K562 (cell line): ENCODE data around the gene MLYCD. TPM values are rescaled to one million over a fixed set of nuclear protein-coding genes. Genes with fewer than 3 reads are reported as not detected.

Source experiments
- ATAC-seq: fragments of 200-7000 bp; cut with Tn5 transposase; 3 replicates; pipeline ENCODE4 v1.9.1; 2020; ENCODE audit warnings: moderate library complexity
- BruUV-seq: library from RNA; stranded (reverse); fragments of 400-500 nt; replicated peaks from 2 replicates; lab custom pipeline; 2021; lab: Mats Ljungman, UMichigan
- CTCF ChIA-PET: fragments of 300-600 bp; formaldehyde crosslinking; extraction: SDS; loops from one replicate; lab custom pipeline; 2021; ENCODE audit warnings: low intra/inter-chr PET ratio; lab: Yijun Ruan, JAX
- POLR2A ChIA-PET: fragments of 300-600, 350-650 bp; sonication (Branson Sonifier 250); formaldehyde crosslinking; extraction: SDS; loops from one replicate; lab custom pipeline; 2021; ENCODE audit warnings: antibody characterized with exemption, inconsistent platforms; lab: Yijun Ruan, JAX
- DNase-seq, 4 experiments: peaks; one replicate each; pipeline versions ENCODE4 v3.0.0 to v3.0.0-alpha.2; 2011 to 2018; ENCODE audit warnings: low spot score in 3 of 4, mixed read lengths in 3 of 4; ENCODE audit errors: extremely low read depth in 1 of 4
- FAIRE-seq: peaks from 2 replicates; lab custom pipeline; 2011; peaks lifted over from hg19 to GRCh38; lab: Jason Lieb, UNC
- H2AFZ ChIP-seq: 2 replicates; pipeline ENCODE4 v1.6.0; 2011; ENCODE audit warnings: low read depth, low read length, control low read depth, inconsistent platforms
- H3K27ac ChIP-seq: fragments of 200-600 bp; 3 replicates; pipeline ENCODE4 v1.8.0; 2011; ENCODE audit warnings: low read depth, mild to moderate bottlenecking, control low read depth, inconsistent platforms, low read length, moderate library complexity, mixed read lengths; ENCODE audit errors: extremely low read depth
- H3K27me3 ChIP-seq, 2 experiments: fragments of 300-600 bp in 1 of 2; 2 replicates in 1 of 2; 3 replicates in 1 of 2; pipeline versions ENCODE4 v1.6.0 to v1.8.0; 2011; ENCODE audit warnings: inconsistent platforms in 2 of 2, low read length in 2 of 2, mild to moderate bottlenecking in 1 of 2, mixed read lengths in 1 of 2, moderate library complexity in 1 of 2; ENCODE audit not compliant: control insufficient read depth in 2 of 2, insufficient read depth in 2 of 2
- H3K36me3 ChIP-seq: fragments of 300-600 bp; 3 replicates; pipeline ENCODE4 v1.8.0; 2011; ENCODE audit warnings: mild to moderate bottlenecking, low read length, inconsistent platforms; ENCODE audit not compliant: control insufficient read depth, insufficient read depth
- H3K4me1 ChIP-seq, 2 experiments: fragments of 200-600 bp in 1 of 2; replicated peaks in 1 of 2; 2 replicates in 1 of 2; 3 replicates in 1 of 2; pipeline versions ENCODE4 v1.5.1 to v1.8.0; 2011; ENCODE audit warnings: inconsistent platforms in 2 of 2, low read length in 2 of 2, mild to moderate bottlenecking in 1 of 2, mixed read lengths in 1 of 2, moderate library complexity in 1 of 2; ENCODE audit not compliant: control insufficient read depth in 2 of 2, insufficient read depth in 2 of 2
- H3K4me2 ChIP-seq: 2 replicates; pipeline ENCODE4 v1.6.1; 2011; ENCODE audit warnings: low read length, control low read depth, inconsistent platforms, mixed read lengths; ENCODE audit not compliant: insufficient read depth
- H3K4me3 ChIP-seq: fragments of 200-600 bp; sonication (generic), shearing (Covaris generic); 2 replicates; pipeline ENCODE4 v1.5.1; 2016; ENCODE audit warnings: control low read depth, inconsistent platforms
- H3K79me2 ChIP-seq: fragments of 200-600 bp; 3 replicates; pipeline ENCODE4 v1.8.0; 2011; ENCODE audit warnings: low read length, inconsistent platforms; ENCODE audit not compliant: control insufficient read depth, insufficient read depth
- H3K9ac ChIP-seq, 2 experiments: 2 replicates each; pipeline versions ENCODE4 v1.6.0 to v1.6.1; 2011; ENCODE audit warnings: low read depth in 2 of 2, low read length in 2 of 2, control low read depth in 1 of 2, inconsistent platforms in 1 of 2, mild to moderate bottlenecking in 1 of 2, mixed read lengths in 1 of 2; ENCODE audit not compliant: insufficient read depth in 1 of 2
- H3K9me1 ChIP-seq: one replicate; pipeline ENCODE4 v1.6.0; 2011; ENCODE audit warnings: inconsistent platforms, mild to moderate bottlenecking, low read length, moderate library complexity; ENCODE audit not compliant: control insufficient read depth, insufficient read depth
- H3K9me3 ChIP-seq: replicated peaks from 2 replicates; pipeline ENCODE4 v1.5.1; 2011; ENCODE audit warnings: low read depth, low read length, inconsistent platforms; ENCODE audit not compliant: control insufficient read depth, insufficient read depth
- H4K20me1 ChIP-seq: replicated peaks from 2 replicates; pipeline ENCODE4 v1.6.1; 2011; ENCODE audit warnings: low read length, inconsistent platforms, mixed read lengths; ENCODE audit not compliant: control insufficient read depth, insufficient read depth
- ATF1 ChIP-seq, 2 experiments: fragments of 450-650 bp in 1 of 2; IDR thresholded peaks; 2 replicates each; pipeline ENCODE4 v1.6.1; 2016; ENCODE audit warnings: missing compliant biosample characterization in 1 of 2, missing genetic modification characterization in 1 of 2
- ATF6 ChIP-seq: sonication (generic); formaldehyde crosslinking; IDR thresholded peaks from 2 replicates; pipeline ENCODE4 v1.4.0; 2020; ENCODE audit warnings: mild to moderate bottlenecking, missing genetic modification reagents
- ATF7 ChIP-seq: fragments of 450-650 bp; IDR thresholded peaks from 2 replicates; pipeline ENCODE4 v1.7.1; 2014; ENCODE audit warnings: mild to moderate bottlenecking, moderate library complexity
- DNMT1 ChIP-seq: fragments of 450-650 bp; IDR thresholded peaks from 2 replicates; pipeline ENCODE4 v1.6.1; 2016; ENCODE audit warnings: antibody characterized with exemption, mild to moderate bottlenecking
- ESRRA ChIP-seq: fragments of 450-650 bp; IDR thresholded peaks from 2 replicates; pipeline ENCODE4 v1.6.1; 2014; ENCODE audit warnings: low read depth, mild to moderate bottlenecking, moderate library complexity, borderline replicate concordance
- NFYB ChIP-seq: IDR thresholded peaks from 2 replicates; pipeline ENCODE4 v1.6.1; 2011; ENCODE audit warnings: mild to moderate bottlenecking, moderate library complexity; ENCODE audit not compliant: insufficient read length; ENCODE audit errors: extremely low read depth
- RFX5 ChIP-seq: IDR thresholded peaks from 2 replicates; pipeline ENCODE4 v1.6.1; 2011; ENCODE audit warnings: low read depth, mild to moderate bottlenecking, improper control_type of control experiment, low read length
- SIN3B ChIP-seq: fragments of 450-650 bp; IDR thresholded peaks from 2 replicates; pipeline ENCODE4 v1.6.1; 2017; ENCODE audit warnings: low read depth, mild to moderate bottlenecking, moderate library complexity
- STAT5B ChIP-seq: fragments of 250-450 bp; sonication (Bioruptor Pico); IDR thresholded peaks from 2 replicates; pipeline ENCODE4 v1.8.0; 2021; ENCODE audit warnings: mild to moderate bottlenecking, inconsistent platforms
- TFE3 ChIP-seq: fragments of 450-650 bp; formaldehyde crosslinking; IDR thresholded peaks from 2 replicates; pipeline ENCODE4 v1.4.0; 2020; ENCODE audit warnings: mild to moderate bottlenecking, mixed read lengths
- ZNF512 ChIP-seq: IDR thresholded peaks from 2 replicates; pipeline ENCODE4 v1.6.1; 2016; ENCODE audit warnings: missing genetic modification characterization, missing compliant biosample characterization
- WGBS: fragments of 100-300 bp; shearing (Covaris generic); methylation state at CpG from one replicate; pipeline ENCODE4 v1.1.6; 2016; ENCODE audit warnings: low coverage, mixed read lengths; ENCODE audit not compliant: insufficient coverage; ENCODE audit errors: missing lambda C conversion rate; 5-methylcytosine and 5-hydroxymethylcytosine counted together
- in situ Hi-C: fragments of 300-500 bp; cut with MboI; formaldehyde crosslinking; loops from 4 replicates; pipeline ENCODE4 v1.15.0; 2018; ENCODE audit warnings: inconsistent platforms, mixed read lengths
- intact Hi-C: fragments of 100-400 bp; cut with micrococcal nuclease; formaldehyde crosslinking; loops from 2 replicates; pipeline ENCODE4 v1.14.2; 2022
- polyA plus RNA-seq, 8 experiments: library from polyadenylated mRNA; depleted of rRNA in 4 of 8; stranded (reverse) in 5 of 8; unstranded in 3 of 8; fragments of >200 nt; fragmentation: Nextera tagmentation in 2 of 8; fragmentation: Illumina TruSeq in 1 of 8; extraction: Ambion mirVana in 2 of 8; extraction: Trizol in 1 of 8; gene quantifications; 2 replicates each; pipeline versions ENCODE4 v1.2.1 to v1.2.3, GENCODE V29; 2011 to 2014; ENCODE audit warnings: inconsistent platforms in 1 of 8, missing spikeins in 1 of 8
- total RNA-seq, 7 experiments: library from RNA; depleted of rRNA in 6 of 7; stranded (reverse); fragments of >200 nt in 6 of 7; fragmentation: Illumina TruSeq in 2 of 7; extraction: Trizol in 2 of 7; gene quantifications; 2 replicates each; pipeline versions ENCODE4 v1.2.1 to v1.2.3, GENCODE V29; 2011 to 2021; ENCODE audit warnings: low replicate concordance in 1 of 7

The MLYCD gene
- total and polyA plus RNA-seq, 9 of the 15 experiments (the other 6 are each of a cell fraction or from before 2014, with no cell fraction given), result 0.15 to 2.0 (median 1.0) TPM

GRCh38 chr16:83895243-83895642 lies 3.7 kb upstream of the MLYCD start:
- no TSS peak for BruUV-seq
- no peak overlapping the region for H3K4me2 ChIP-seq
- DNase-seq (no peak), FAIRE-seq (no peak), ATAC-seq (no peak)
- H3K9ac ChIP-seq, result no peak overlapping the region
- peaks cover 5 to 10% of the 10 kb centered on the region in 2 experiments; a peak in 4 of 5 replicates for H3K27me3 ChIP-seq
- in situ Hi-C loops, result no loop called here
- H3K9me1 ChIP-seq, result no peaks in the 10 kb centered on the region
- peaks cover 9 to 14% of the 10 kb centered on the region in 2 experiments; a peak in 4 of 5 replicates for H3K4me1 ChIP-seq
- no peak overlapping the region for H3K4me3 ChIP-seq
- CTCF ChIA-PET, result no interaction called here
- 0% methylated on average over 4 of the region's 4 CpGs for WGBS
- intact Hi-C loops, result no loop called here
- TF ChIP-seq ESRRA (no peak), RFX5 (peak; percentile 81), NFYB (no peak)
- no peaks in the 10 kb centered on the region for H3K36me3 ChIP-seq
- H2AFZ ChIP-seq, result no peak overlapping the region
- no peak overlapping the region for H3K27ac ChIP-seq
- no peaks in the 10 kb centered on the region for H3K9me3 ChIP-seq
- no peaks in the 10 kb centered on the region for H4K20me1 ChIP-seq
- POLR2A ChIA-PET, result no interaction called here
- peaks cover 5% of the 10 kb centered on the region; the same call in 1 of the 3 replicates for H3K79me2 ChIP-seq

- no peak overlapping the region for H3K9ac ChIP-seq
- DNase-seq (no peak), ATAC-seq (no peak), FAIRE-seq (no peak)
- H4K20me1 ChIP-seq, result no peaks in the 10 kb centered on the region
- no peak overlapping the region for H2AFZ ChIP-seq
- no TSS peak for BruUV-seq
- intact Hi-C loops, result no loop called here
- ChIA-PET POLR2A (no interaction called here), CTCF (no interaction called here)
- no peaks in the 10 kb centered on the region for H3K9me3 ChIP-seq
- peaks cover 9 to 14% of the 10 kb centered on the region in 2 experiments; a peak in 4 of 5 replicates for H3K4me1 ChIP-seq
- 22% methylated on average over 3 of the region's 3 CpGs for WGBS
- H3K9me1 ChIP-seq, result no peaks in the 10 kb centered on the region
- no peak overlapping the region for H3K4me3 ChIP-seq
- in situ Hi-C loops, result no loop called here
- H3K27me3 ChIP-seq, result peaks cover 5% of the 10 kb centered on the region in 2 experiments; a peak in 4 of 5 replicates
- no peak overlapping the region for H3K27ac ChIP-seq
- no peaks in the 10 kb centered on the region for H3K36me3 ChIP-seq
- H3K79me2 ChIP-seq, result peaks cover 5% of the 10 kb centered on the region; the same call in 1 of the 3 replicates
- H3K4me2 ChIP-seq, result no peak overlapping the region
- TF ChIP-seq ATF6 (CRISPR knock-in tag), result no peak
- no peak for TF ChIP-seq ATF1 (CRISPR knock-in tag; IDR thresholded peaks at IDR 0.05)
- TF ChIP-seq ATF1 (tag; IDR thresholded peaks at IDR 0.05), result peak; percentile 48
- no peak for TF ChIP-seq ZNF512 (tag)
- TF ChIP-seq TFE3 (CRISPR knock-in tag), result no peak
- no peak for TF ChIP-seq STAT5B (CRISPR knock-in tag)
- TF ChIP-seq DNMT1, result no peak
- TF ChIP-seq ATF7, result 0 out of 2 replicates have a peak, but pooled peaks have one; percentile 39
- TF ChIP-seq SIN3B, result no peak
Observed at GRCh38 chr16:83895942-83896341, 3.0 kb upstream of the MLYCD start.
